ENCODE results near the gene COX7B2. TPM values are rescaled to one million over a fixed set of nuclear protein-coding genes. Genes with fewer than 3 reads are reported as not detected.

The COX7B2 gene
- polyA plus RNA-seq, 3 donors, result not detected

- H3K36me3 ChIP-seq (replicated peaks in 1 of 2; ENCODE audit: control insufficient read depth in 1 of 2, insufficient read depth in 2 of 2, low read length in 2 of 2), result no peaks in the 10 kb centered on the region
- no peaks in the 10 kb centered on the region for H3K4me1 Mint-ChIP-seq
- no peak overlapping the region for H3K27ac Mint-ChIP-seq
- H2AFZ ChIP-seq (ENCODE audit: insufficient read depth, low read depth, low read length, poor library complexity, severe bottlenecking), result no peak overlapping the region
- H3K27me3 ChIP-seq (ENCODE audit: control insufficient read depth in 2 of 2, insufficient read depth in 2 of 2, low read length in 2 of 2), result no peaks in the 10 kb centered on the region
- no peak for TF ChIP-seq CTCF (IDR thresholded peaks at IDR 0.05)
- no peaks in the 10 kb centered on the region for H4K20me1 ChIP-seq (ENCODE audit: insufficient read depth, low read length)
- no peak overlapping the region for H3K4me3 ChIP-seq (replicated peaks in 1 of 3; ENCODE audit: low read depth in 2 of 3, low read length in 3 of 3)
- peaks cover 0 to 2% (median 2%) of the 10 kb centered on the region in 3 donors for H3K27me3 Mint-ChIP-seq (ENCODE audit: low read depth in 3 of 3)
- no peak overlapping the region for H3K4me2 ChIP-seq (replicated peaks; ENCODE audit: extremely low read depth, low read length, poor library complexity, severe bottlenecking)
- no peaks in the 10 kb centered on the region for H3K36me3 Mint-ChIP-seq
- no peaks in the 10 kb centered on the region for H3K9me3 Mint-ChIP-seq
- no peak overlapping the region for H3K4me3 Mint-ChIP-seq
- no peak for DNase-seq
- WGBS (ENCODE audit: insufficient coverage), result 8% methylated on average over 2 of the region's 4 CpGs
- H3K27ac ChIP-seq (ENCODE audit: low read depth in 1 of 2, low read length in 2 of 2), result no peak overlapping the region
- intact Hi-C loops (cut with micrococcal nuclease), result no loop called here
- H3K79me2 ChIP-seq (ENCODE audit: insufficient read depth, low read length), result no peaks in the 10 kb centered on the region
- no peaks in the 10 kb centered on the region for H3K4me1 ChIP-seq (ENCODE audit: control insufficient read depth in 1 of 2, insufficient read depth in 2 of 2, low read length in 2 of 2)
- no peaks in the 10 kb centered on the region for H3K9me3 ChIP-seq (replicated peaks in 1 of 2; ENCODE audit: control insufficient read depth in 1 of 2, insufficient read depth in 1 of 2, low read length in 2 of 2)
- H3K9ac ChIP-seq (ENCODE audit: insufficient read depth, low read length, poor library complexity, severe bottlenecking), result no peak overlapping the region
These were observed 56.2 kb downstream of the COX7B2 start for GRCh38 chr4:46852800-46853199.

- WGBS (ENCODE audit: insufficient coverage), result no CpG with 5 or more reads among the region's 1 CpG
These were observed 59.0 kb downstream of the COX7B2 start for GRCh38 chr4:46850026-46850425.

More at GRCh38 chr4:46850026-46850425, 59.0 kb downstream of the COX7B2 start:
- no peak overlapping the region for H3K27ac ChIP-seq (ENCODE audit: low read depth in 1 of 2, low read length in 2 of 2)
- no peak overlapping the region for H2AFZ ChIP-seq (ENCODE audit: insufficient read depth, low read depth, low read length, poor library complexity, severe bottlenecking)
- no peaks in the 10 kb centered on the region for H3K27me3 ChIP-seq (ENCODE audit: control insufficient read depth in 2 of 2, insufficient read depth in 2 of 2, low read length in 2 of 2)
- no peaks in the 10 kb centered on the region for H3K36me3 Mint-ChIP-seq
- H3K4me1 ChIP-seq (ENCODE audit: control insufficient read depth in 1 of 2, insufficient read depth in 2 of 2, low read length in 2 of 2), result no peaks in the 10 kb centered on the region
- no peak for TF ChIP-seq CTCF (IDR thresholded peaks at IDR 0.05)
- no peak overlapping the region for H3K4me3 Mint-ChIP-seq
- no peak for DNase-seq
- no peaks in the 10 kb centered on the region for H3K4me1 Mint-ChIP-seq
- no peak overlapping the region for H3K9ac ChIP-seq (ENCODE audit: insufficient read depth, low read length, poor library complexity, severe bottlenecking)
- no peak overlapping the region for H3K4me2 ChIP-seq (replicated peaks; ENCODE audit: extremely low read depth, low read length, poor library complexity, severe bottlenecking)
- no peaks in the 10 kb centered on the region for H3K79me2 ChIP-seq (ENCODE audit: insufficient read depth, low read length)
- no peak overlapping the region for H3K4me3 ChIP-seq (replicated peaks in 1 of 3; ENCODE audit: low read depth in 2 of 3, low read length in 3 of 3)
- intact Hi-C loops (cut with micrococcal nuclease), result no loop called here
- no peak overlapping the region for H3K27ac Mint-ChIP-seq
- no peaks in the 10 kb centered on the region for H3K9me3 ChIP-seq (replicated peaks in 1 of 2; ENCODE audit: control insufficient read depth in 1 of 2, insufficient read depth in 1 of 2, low read length in 2 of 2)
- no peaks in the 10 kb centered on the region for H3K9me3 Mint-ChIP-seq
- H4K20me1 ChIP-seq (ENCODE audit: insufficient read depth, low read length), result no peaks in the 10 kb centered on the region
- peaks cover 0 to 4% (median 2%) of the 10 kb centered on the region in 3 donors for H3K27me3 Mint-ChIP-seq (ENCODE audit: low read depth in 3 of 3)
- H3K36me3 ChIP-seq (replicated peaks in 1 of 2; ENCODE audit: control insufficient read depth in 1 of 2, insufficient read depth in 2 of 2, low read length in 2 of 2), result no peaks in the 10 kb centered on the region

All from CD14-positive monocyte (primary cell).